H1 (cell line): ENCODE results near the gene BRK1. TPM values are rescaled to one million over a fixed set of nuclear protein-coding genes. Genes with fewer than 3 reads are reported as not detected.

Experiments
- CTCF ChIA-PET: fragments of 300-600 bp; sonication (Branson Sonifier 250); formaldehyde crosslinking; loops from one replicate; lab custom pipeline; 2021; ENCODE audit not compliant: partially characterized antibody; lab: Charles Lee
- POLR2A ChIA-PET: fragments of 300-600 bp; sonication (Branson Sonifier 250); formaldehyde crosslinking; loops from one replicate; lab custom pipeline; 2021; ENCODE audit warnings: inconsistent platforms; ENCODE audit not compliant: partially characterized antibody; lab: Charles Lee
- DNase-seq, 2 experiments: peaks; one replicate each; pipeline versions ENCODE4 v3.0.0 to v3.0.0-alpha.2; 2010 to 2022; ENCODE audit warnings: low spot score in 2 of 2, low read depth in 1 of 2, mixed read lengths in 1 of 2
- FAIRE-seq: peaks from 2 replicates; lab custom pipeline; 2011; peaks lifted over from hg19 to GRCh38; lab: Jason Lieb, UNC
- H2AFZ ChIP-seq: 2 replicates; pipeline ENCODE4 v1.8.1; 2012; ENCODE audit warnings: low read length, inconsistent platforms
- H2AK5ac ChIP-seq: 2 replicates; pipeline ENCODE4 v1.6.1; 2013; ENCODE audit warnings: low read depth, low read length
- H2BK120ac ChIP-seq: replicated peaks from 2 replicates; pipeline ENCODE3; 2013; ENCODE audit warnings: low read depth, low read length, inconsistent platforms
- H2BK12ac ChIP-seq: 2 replicates; pipeline ENCODE4 v1.6.1; 2013; ENCODE audit warnings: low read depth, low read length
- H2BK15ac ChIP-seq: 2 replicates; pipeline ENCODE4 v1.6.1; 2013; ENCODE audit warnings: low read length
- H2BK20ac ChIP-seq: 2 replicates; pipeline ENCODE4 v1.6.1; 2013; ENCODE audit warnings: low read length
- H2BK5ac ChIP-seq: 2 replicates; pipeline ENCODE4 v1.6.1; 2013; ENCODE audit warnings: low read depth, low read length
- H3K14ac ChIP-seq: 2 replicates; pipeline ENCODE4 v1.6.1; 2013; ENCODE audit warnings: inconsistent platforms; ENCODE audit not compliant: insufficient read length
- H3K18ac ChIP-seq: 2 replicates; pipeline ENCODE4 v1.6.1; 2013; ENCODE audit warnings: low read length; ENCODE audit errors: extremely low read depth
- H3K23ac ChIP-seq: 2 replicates; pipeline ENCODE4 v1.6.1; 2013; ENCODE audit warnings: inconsistent platforms; ENCODE audit not compliant: insufficient read length
- H3K23me2 ChIP-seq: 2 replicates; pipeline ENCODE4 v1.6.1; 2013; ENCODE audit warnings: low read depth, low read length
- H3K27ac ChIP-seq: 2 replicates; pipeline ENCODE4 v1.6.1; 2011; ENCODE audit warnings: low read depth, low read length, inconsistent platforms
- H3K27me3 ChIP-seq, 4 experiments: replicated peaks in 1 of 4; 1 replicate in 1 of 4; 2 replicates in 3 of 4; pipeline versions ENCODE4 v1.6.1 to v1.8.1; 2011 to 2013; ENCODE audit warnings: low read length in 3 of 4, mild to moderate bottlenecking in 3 of 4, inconsistent platforms in 2 of 4, mixed read lengths in 2 of 4, moderate library complexity in 1 of 4; ENCODE audit not compliant: control insufficient read depth in 3 of 4, insufficient read depth in 3 of 4; ENCODE audit errors: extremely low read depth in 1 of 4
- H3K36me3 ChIP-seq, 4 experiments: 2 replicates each; pipeline versions ENCODE4 v1.6.1 to v1.8.1; 2011 to 2013; ENCODE audit warnings: mild to moderate bottlenecking in 4 of 4, low read length in 3 of 4, moderate library complexity in 2 of 4, control low read depth in 1 of 4, inconsistent platforms in 1 of 4; ENCODE audit not compliant: insufficient read depth in 4 of 4, control insufficient read depth in 2 of 4
- H3K4ac ChIP-seq: replicated peaks from 2 replicates; pipeline ENCODE3; 2013; ENCODE audit warnings: low read length, low read depth, mixed read lengths, inconsistent platforms; ENCODE audit not compliant: insufficient read length
- H3K4me1 ChIP-seq, 4 experiments: replicated peaks in 1 of 4; 1 replicate in 1 of 4; 2 replicates in 3 of 4; pipeline versions ENCODE4 v1.6.1 to v1.8.1; 2011 to 2013; ENCODE audit warnings: low read length in 3 of 4, inconsistent platforms in 2 of 4, mixed read lengths in 1 of 4; ENCODE audit not compliant: insufficient read depth in 4 of 4, control insufficient read depth in 3 of 4
- H3K4me2 ChIP-seq, 2 experiments: 2 replicates each; pipeline versions ENCODE4 v1.6.1 to v1.8.1; 2011 to 2013; ENCODE audit warnings: low read depth in 2 of 2, low read length in 2 of 2, control low read depth in 1 of 2, inconsistent platforms in 1 of 2, mild to moderate bottlenecking in 1 of 2; ENCODE audit not compliant: insufficient read depth in 1 of 2
- H3K4me3 ChIP-seq, 4 experiments: fragments of 200-600, 300-600 bp in 1 of 4; sonication (generic), shearing (Covaris generic), sonication (Bioruptor Twin) in 1 of 4; 2 replicates each; pipeline versions ENCODE4 v1.5.1 to v1.8.1; 2011 to 2016; ENCODE audit warnings: low read length in 4 of 4, low read depth in 3 of 4, control low read depth in 2 of 4, inconsistent platforms in 2 of 4, mild to moderate bottlenecking in 2 of 4, mixed read lengths in 1 of 4, moderate library complexity in 1 of 4; ENCODE audit not compliant: insufficient read depth in 2 of 4; ENCODE audit errors: extremely low read depth in 1 of 4
- H3K56ac ChIP-seq: replicated peaks from 2 replicates; pipeline ENCODE3; 2013; ENCODE audit warnings: low read depth, mild to moderate bottlenecking, mixed read lengths, low read length, inconsistent platforms; ENCODE audit not compliant: insufficient read length
- H3K79me1 ChIP-seq: 2 replicates; pipeline ENCODE4 v1.6.1; 2013; ENCODE audit warnings: low read depth, low read length, control low read depth
- H3K79me2 ChIP-seq, 2 experiments: 2 replicates each; pipeline versions ENCODE4 v1.6.1 to v1.8.1; 2012 to 2013; ENCODE audit warnings: low read length in 2 of 2, mild to moderate bottlenecking in 2 of 2, inconsistent platforms in 1 of 2; ENCODE audit not compliant: insufficient read depth in 2 of 2, control insufficient read depth in 1 of 2
- H3K9ac ChIP-seq, 4 experiments: replicated peaks in 1 of 4; 1 replicate in 1 of 4; 2 replicates in 3 of 4; pipeline versions ENCODE4 v1.6.1 to v1.8.1; 2011 to 2013; ENCODE audit warnings: low read depth in 3 of 4, low read length in 3 of 4, control low read depth in 2 of 4, mild to moderate bottlenecking in 2 of 4, moderate library complexity in 2 of 4, inconsistent platforms in 1 of 4; ENCODE audit errors: extremely low read depth in 1 of 4
- H3K9me3 ChIP-seq, 2 experiments: 2 replicates each; pipeline versions ENCODE4 v1.6.1 to v1.8.1; 2012 to 2013; ENCODE audit warnings: mild to moderate bottlenecking in 2 of 2, moderate library complexity in 2 of 2, control low read depth in 1 of 2, inconsistent platforms in 1 of 2, low read depth in 1 of 2, low read length in 1 of 2, mixed read lengths in 1 of 2; ENCODE audit not compliant: insufficient read depth in 2 of 2
- H4K20me1 ChIP-seq, 2 experiments: replicated peaks in 1 of 2; 2 replicates each; pipeline versions ENCODE3 to v1.8.1; 2011 to 2013; ENCODE audit warnings: inconsistent platforms in 2 of 2, low read length in 2 of 2, mild to moderate bottlenecking in 1 of 2; ENCODE audit not compliant: insufficient read depth in 2 of 2, control insufficient read depth in 1 of 2
- H4K5ac ChIP-seq: 2 replicates; pipeline ENCODE4 v1.6.1; 2013; ENCODE audit warnings: low read length, low read depth, mixed read lengths, inconsistent platforms; ENCODE audit not compliant: insufficient read length
- H4K8ac ChIP-seq: 2 replicates; pipeline ENCODE4 v1.8.0; 2013; ENCODE audit warnings: mild to moderate bottlenecking, moderate library complexity, low read length, inconsistent platforms; ENCODE audit not compliant: insufficient read depth; ENCODE audit errors: extremely low read depth
- H4K91ac ChIP-seq: replicated peaks from 2 replicates; pipeline ENCODE3; 2013; ENCODE audit warnings: low read length, mixed read lengths, inconsistent platforms; ENCODE audit not compliant: insufficient read length
- CBX8 ChIP-seq: fragments of 300-800, 300-1000 bp; sonication (generic); IDR thresholded peaks from 2 replicates; pipeline ENCODE4 v1.7.1; 2016; ENCODE audit warnings: low read depth, low read length, borderline replicate concordance
- CTBP2 ChIP-seq: IDR thresholded peaks from 2 replicates; pipeline ENCODE4 v1.7.0; 2011; ENCODE audit warnings: borderline replicate concordance, mild to moderate bottlenecking, moderate library complexity, mixed read lengths, low read length; ENCODE audit not compliant: insufficient read depth, insufficient read length
- GABPA ChIP-seq: IDR thresholded peaks from 2 replicates; pipeline ENCODE4 v1.6.1; 2011; ENCODE audit warnings: mild to moderate bottlenecking, low read length, moderate library complexity, borderline replicate concordance; ENCODE audit not compliant: insufficient read depth
- KDM1A ChIP-seq: fragments of 200-600, 300-600 bp; sonication (generic); IDR thresholded peaks from 2 replicates; pipeline ENCODE4 v1.7.1; 2016; ENCODE audit warnings: mild to moderate bottlenecking, low read length, borderline replicate concordance
- POLR2AphosphoS5 ChIP-seq: IDR thresholded peaks from 2 replicates; pipeline ENCODE4 v1.6.1; 2011; ENCODE audit warnings: low read depth, low read length
- SIN3A ChIP-seq, 2 experiments: IDR thresholded peaks in 1 of 2; conservative IDR thresholded peaks in 1 of 2; 2 replicates each; pipeline ENCODE4 v1.6.1; 2011 to 2012; ENCODE audit warnings: low read length in 2 of 2, improper control_type of control experiment in 1 of 2, low read depth in 1 of 2, mild to moderate bottlenecking in 1 of 2
- SIX5 ChIP-seq: IDR thresholded peaks from 2 replicates; pipeline ENCODE4 v1.6.1; 2011; ENCODE audit warnings: mild to moderate bottlenecking, low read depth, low read length
- SRF ChIP-seq: IDR thresholded peaks from 2 replicates; pipeline ENCODE4 v1.6.1; 2011; ENCODE audit warnings: mild to moderate bottlenecking, low read depth, low read length, moderate library complexity
- WGBS, 2 experiments: shearing (Covaris generic) in 1 of 2; methylation state at CpG; one replicate each; pipeline versions ENCODE4 v1.1.6 to v1.1.7; 2013 to 2015; ENCODE audit warnings: low lambda C conversion rate in 2 of 2, mixed read lengths in 2 of 2, inconsistent platforms in 1 of 2, low coverage in 1 of 2, missing lambda C conversion rate in 1 of 2; ENCODE audit not compliant: insufficient replicate concordance in 2 of 2, insufficient coverage in 1 of 2, insufficient read length in 1 of 2; ENCODE audit errors: extremely low coverage in 1 of 2, missing lambda C conversion rate in 1 of 2; 5-methylcytosine and 5-hydroxymethylcytosine counted together
- polyA plus RNA-seq, 7 experiments: library from polyadenylated mRNA; depleted of rRNA in 3 of 7; stranded (reverse) in 5 of 7; unstranded in 2 of 7; fragments of >200 nt in 5 of 7; fragments of 200-250 nt in 2 of 7; gene quantifications; 1 replicate in 5 of 7; 2 replicates in 1 of 7; 4 replicates in 1 of 7; pipeline versions ENCODE4 v1.2.1 to v1.2.3, GENCODE V29; 2011 to 2013; ENCODE audit warnings: missing spikeins in 2 of 7, mixed read lengths in 2 of 7
- total RNA-seq: library from RNA; stranded (reverse); fragmentation: NEBNext Ultra II Directional; extraction: Animal tissue kit (Norgen Biotek cat#: 25700); gene quantifications from 2 replicates; pipeline ENCODE4 v1.2.1, GENCODE V29; 2021
- TF ChIP-seq, protein P1 (sequence below): IDR thresholded peaks from 2 replicates; pipeline ENCODE4 v1.6.1; 2011; ENCODE audit warnings: low read length, improper control_type of control experiment
- TF ChIP-seq, protein P2 (sequence below): IDR thresholded peaks from 2 replicates; pipeline ENCODE4 v1.6.1; 2012; ENCODE audit warnings: inconsistent platforms
- TF ChIP-seq, protein P3 (sequence below): IDR thresholded peaks from 2 replicates; pipeline ENCODE4 v1.6.1; 2012; ENCODE audit warnings: inconsistent platforms

Gene BRK1
- total and polyA plus RNA-seq, 2 of the 8 experiments (the other 6 are each of a cell fraction or from before 2014, with no cell fraction given) = 137 to 164 TPM

DNA sequence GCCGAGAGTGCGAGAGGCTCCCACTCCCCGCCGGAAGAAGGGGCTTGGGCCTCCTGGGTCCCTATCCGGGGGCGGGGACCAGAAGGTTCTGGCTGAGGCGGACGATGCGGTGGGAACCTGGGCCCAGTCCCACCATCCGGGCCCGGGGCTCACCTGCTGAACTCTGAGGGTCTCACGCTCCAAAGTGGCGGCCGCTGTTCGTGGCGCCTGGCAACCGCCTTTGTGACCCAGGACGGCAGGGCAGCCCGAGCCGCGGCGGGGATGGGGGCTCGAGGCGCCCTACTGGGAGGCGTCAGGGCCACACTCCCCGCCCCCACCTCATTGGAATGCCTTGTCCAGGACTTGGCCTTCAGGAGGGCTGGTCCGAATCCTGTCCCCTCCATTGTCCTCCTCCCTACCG lies 7.4 kb upstream of the BRK1 start, which contains the start of gene FANCD2OS:
TSS of gene FANCD2OS (minus strand) at position 165 of the 400 bp plus-strand sequence. CDS start 3,481 bp downstream, outside the sequence.
- no peaks in the 10 kb centered on the region for H3K23me2 ChIP-seq
- H4K5ac ChIP-seq = no peak within 1 kb of the TSS
- H3K79me2 ChIP-seq = no peaks in the 10 kb centered on the region
- no peak within 1 kb of the TSS for H3K4ac ChIP-seq
- H3K23ac ChIP-seq = no peak within 1 kb of the TSS
- no peak within 1 kb of the TSS for H2AFZ ChIP-seq
- no peak within 1 kb of the TSS for H2AK5ac ChIP-seq
- H3K4me1 ChIP-seq = no peaks in the 10 kb centered on the region
- no peaks in the 10 kb centered on the region for H3K79me1 ChIP-seq
- ChIA-PET CTCF (interaction anchor here (1.0 kb wide), 2 partner anchors 10 to 179 kb away, joined by 3 read pairs; no protein-coding TSS in a partner anchor), POLR2A (interaction anchor here (0.8 kb wide), 1 partner anchor 10 kb away, joined by 3 read pairs; no protein-coding TSS in a partner anchor)
- no peak within 1 kb of the TSS for H4K8ac ChIP-seq
- H4K20me1 ChIP-seq = no peaks in the 10 kb centered on the region
- no peak within 1 kb of the TSS for H3K27ac ChIP-seq
- H3K9me3 ChIP-seq = no peaks in the 10 kb centered on the region
- H2BK5ac ChIP-seq = no peak within 1 kb of the TSS
- H3K4me3 ChIP-seq = no peak within 1 kb of the TSS
- H3K27me3 ChIP-seq = no peaks in the 10 kb centered on the region
- H2BK20ac ChIP-seq = no peak within 1 kb of the TSS
- H2BK120ac ChIP-seq = no peak within 1 kb of the TSS
- H2BK15ac ChIP-seq = no peak within 1 kb of the TSS
- H3K4me2 ChIP-seq = no peak within 1 kb of the TSS
- 91% methylated on average over 23 of the region's 28 CpGs; no CpG with 5 or more reads in 1 of the 2 experiments for WGBS, 2 experiments
- no peaks in the 10 kb centered on the region for H3K36me3 ChIP-seq
- FAIRE-seq = no peak
- H3K18ac ChIP-seq = no peak within 1 kb of the TSS
- H4K91ac ChIP-seq = no peak within 1 kb of the TSS
- H3K9ac ChIP-seq = no peak within 1 kb of the TSS
- H2BK12ac ChIP-seq = no peak within 1 kb of the TSS
- no peak within 1 kb of the TSS for H3K14ac ChIP-seq
- DNase-seq = no peak
- H3K56ac ChIP-seq = no peak within 1 kb of the TSS
- TF ChIP-seq, protein P1, sequence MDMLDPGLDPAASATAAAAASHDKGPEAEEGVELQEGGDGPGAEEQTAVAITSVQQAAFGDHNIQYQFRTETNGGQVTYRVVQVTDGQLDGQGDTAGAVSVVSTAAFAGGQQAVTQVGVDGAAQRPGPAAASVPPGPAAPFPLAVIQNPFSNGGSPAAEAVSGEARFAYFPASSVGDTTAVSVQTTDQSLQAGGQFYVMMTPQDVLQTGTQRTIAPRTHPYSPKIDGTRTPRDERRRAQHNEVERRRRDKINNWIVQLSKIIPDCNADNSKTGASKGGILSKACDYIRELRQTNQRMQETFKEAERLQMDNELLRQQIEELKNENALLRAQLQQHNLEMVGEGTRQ = no peak
- TF ChIP-seq POLR2AphosphoS5 = no peak
- TF ChIP-seq SIX5 = no peak
- TF ChIP-seq SIN3A (conservative IDR thresholded peaks at IDR 0.05 in 1 of 2, IDR thresholded peaks at IDR 0.05 in 1 of 2; ENCODE audit: low read depth in 1 of 2, low read length in 2 of 2) = no peak
- TF ChIP-seq GABPA = no peak
- TF ChIP-seq SRF = no peak
- no peak for TF ChIP-seq KDM1A
- TF ChIP-seq, protein P2, sequence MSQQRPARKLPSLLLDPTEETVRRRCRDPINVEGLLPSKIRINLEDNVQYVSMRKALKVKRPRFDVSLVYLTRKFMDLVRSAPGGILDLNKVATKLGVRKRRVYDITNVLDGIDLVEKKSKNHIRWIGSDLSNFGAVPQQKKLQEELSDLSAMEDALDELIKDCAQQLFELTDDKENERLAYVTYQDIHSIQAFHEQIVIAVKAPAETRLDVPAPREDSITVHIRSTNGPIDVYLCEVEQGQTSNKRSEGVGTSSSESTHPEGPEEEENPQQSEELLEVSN = no peak
- TF ChIP-seq CTBP2 = no peak
- TF ChIP-seq CBX8 = no peak
- TF ChIP-seq, protein P3, sequence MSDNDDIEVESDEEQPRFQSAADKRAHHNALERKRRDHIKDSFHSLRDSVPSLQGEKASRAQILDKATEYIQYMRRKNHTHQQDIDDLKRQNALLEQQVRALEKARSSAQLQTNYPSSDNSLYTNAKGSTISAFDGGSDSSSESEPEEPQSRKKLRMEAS = no peak
